ENCODE results near the gene HYCC2. TPM values are rescaled to one million over a fixed set of nuclear protein-coding genes. Genes with fewer than 3 reads are reported as not detected.

The HYCC2 gene
- total and polyA plus RNA-seq, 2 donors (not counting 3 experiments of a cell fraction or from before 2014, with no cell fraction given): 3.0 to 21.2 TPM

DNA sequence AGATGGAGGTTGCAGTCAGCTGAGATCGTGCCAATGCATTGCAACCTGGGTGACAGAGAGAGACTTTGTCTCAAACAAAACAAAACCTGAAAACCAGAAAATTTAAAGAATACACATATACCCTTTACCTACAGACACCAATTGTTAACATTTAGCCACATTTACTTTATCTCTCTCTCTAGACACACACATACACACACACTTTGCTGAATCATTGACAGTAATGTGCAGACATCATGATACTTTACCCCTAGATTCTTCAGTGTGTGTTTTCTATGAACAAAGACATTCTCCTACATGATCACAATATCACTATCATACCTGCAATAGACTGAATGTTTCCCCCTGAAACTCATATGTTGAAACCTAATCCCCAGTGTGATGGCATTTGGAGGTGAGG, 34.3 kb upstream of the HYCC2 start:
- H3K9me3 ChIP-seq (replicated peaks; ENCODE audit: control insufficient read depth, insufficient read depth, low read length): no peaks in the 10 kb centered on the region
- dilution Hi-C loops (cut with MboI; ENCODE audit: extremely low pct_ligation_motif_present, low sequenced_read_pairs) (no loop called here), intact Hi-C loops (cut with micrococcal nuclease) (no loop called here)
- no peaks in the 10 kb centered on the region for H4K20me1 ChIP-seq (replicated peaks; ENCODE audit: control insufficient read depth, extremely low read depth, insufficient read depth, low read length)
- DNase-seq (ENCODE audit: low read depth, low spot score) (no peak), FAIRE-seq (no peak)
- no peak overlapping the region for H3K27ac ChIP-seq (ENCODE audit: insufficient read depth, low read depth, low read length)
- no peak overlapping the region for H3K4me2 ChIP-seq (ENCODE audit: insufficient read depth, low read length)
- TF ChIP-seq, protein P1, sequence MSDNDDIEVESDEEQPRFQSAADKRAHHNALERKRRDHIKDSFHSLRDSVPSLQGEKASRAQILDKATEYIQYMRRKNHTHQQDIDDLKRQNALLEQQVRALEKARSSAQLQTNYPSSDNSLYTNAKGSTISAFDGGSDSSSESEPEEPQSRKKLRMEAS (IDR thresholded peaks at IDR 0.05; ENCODE audit: insufficient read depth, insufficient read length): no peak
- no peak for TF ChIP-seq MYC (IDR thresholded peaks at IDR 0.05; ENCODE audit: low read depth, low read length)
- no peak for TF ChIP-seq POLR2A (IDR thresholded peaks at IDR 0.05; ENCODE audit: low read depth, low read length)
- no peak for TF ChIP-seq EZH2 (IDR thresholded peaks at IDR 0.05; ENCODE audit: borderline replicate concordance, low read depth, low read length, severe bottlenecking)
- TF ChIP-seq JUN (IDR thresholded peaks at IDR 0.05; ENCODE audit: borderline replicate concordance, insufficient read depth, insufficient read length, low read depth): no peak
- no peak for TF ChIP-seq CTCF (IDR thresholded peaks at IDR 0.05; ENCODE audit: extremely low read depth in 1 of 2, insufficient read depth in 1 of 2, low read depth in 1 of 2, low read length in 2 of 2)
- TF ChIP-seq GATA2 (IDR thresholded peaks at IDR 0.05; ENCODE audit: insufficient read depth, insufficient read length, low read depth, low read length): no peak
- no peak for TF ChIP-seq POLR2AphosphoS5 (IDR thresholded peaks at IDR 0.05; ENCODE audit: insufficient read depth, low read depth, low read length)
- no peak for TF ChIP-seq FOS (IDR thresholded peaks at IDR 0.05; ENCODE audit: borderline replicate concordance, insufficient read depth, low read length)
- H2AFZ ChIP-seq (ENCODE audit: low read depth, low read length): no peak overlapping the region
- H3K4me1 ChIP-seq (ENCODE audit: control insufficient read depth, extremely low read depth, insufficient read depth, low read length): no peaks in the 10 kb centered on the region
- no peaks in the 10 kb centered on the region for H3K27me3 ChIP-seq (ENCODE audit: control insufficient read depth in 2 of 2, insufficient read depth in 2 of 2, low read length in 2 of 2)
- POLR2A ChIA-PET: no interaction called here
- no peaks in the 10 kb centered on the region for H3K36me3 ChIP-seq (ENCODE audit: control insufficient read depth in 2 of 2, extremely low read depth in 1 of 2, insufficient read depth in 2 of 2, low read length in 2 of 2)
- H3K79me2 ChIP-seq (ENCODE audit: control insufficient read depth, insufficient read depth, low read length): no peaks in the 10 kb centered on the region
- no TSS peak for BruUV-seq (replicated peaks)
- H3K4me3 ChIP-seq (replicated peaks in 1 of 3; ENCODE audit: insufficient read depth in 1 of 3, low read depth in 1 of 3, low read length in 3 of 3): no peak overlapping the region
- CTCF ChIA-PET: interaction anchor here (1.7 kb wide), 1 partner anchor 72 kb away, joined by 3 read pairs; no protein-coding TSS in a partner anchor
- no peaks in the 10 kb centered on the region for H3K9me1 ChIP-seq (replicated peaks; ENCODE audit: control insufficient read depth, extremely low read depth, insufficient read depth, low read length)
- H3K9ac ChIP-seq (replicated peaks; ENCODE audit: extremely low read depth, insufficient read depth, low read length): no peak overlapping the region
